Measurements from ENCODE around the gene SLBP. TPM values are rescaled to one million over a fixed set of nuclear protein-coding genes. Genes with fewer than 3 reads are reported as not detected.

Gene SLBP
- 62.7 and 63.1 TPM in 2 replicates for total RNA-seq
- 41.2 and 48.3 TPM in 2 replicates for polyA plus RNA-seq
- 57.1 and 65.0 TPM in 2 replicates for polyA plus RNA-seq (2011; cell fraction: cytosol; rRNA removed)
- 37.7 and 48.4 TPM in 2 replicates for polyA plus RNA-seq (2011; cell fraction: nucleus; rRNA removed)
- 53.0 and 69.2 TPM in 2 replicates for polyA plus RNA-seq (2012)
- 27.3 and 28.7 TPM in 2 replicates for polyA minus RNA-seq
- polyA minus RNA-seq (2011; cell fraction: cytosol; rRNA and poly(A)+ RNA removed) = 42.8 TPM
- polyA minus RNA-seq (2011; cell fraction: nucleus; rRNA and poly(A)+ RNA removed) = 12.9 and 13.2 TPM in 2 replicates
- Bru-seq, nascent RNA = percentile 89 among the genes with signal in this experiment
- percentile 84 among the genes with signal in this experiment for BruChase-seq, experiment 1, labeled RNA remaining after a 6-hour chase
- BruChase-seq, experiment 2, labeled RNA remaining after a 2-hour chase = percentile 88 among the genes with signal in this experiment
- long read RNA-seq, transcript SLBP-206 (8 exons, 1,977 nt) = major isoform, 150 of 188 reads
- long read RNA-seq, partial matches to known transcripts = 20 of 188 reads
- long read RNA-seq, other reads (novel, unspliced or antisense) = 12 of 188 reads

GRCh38 chr4:1712216-1713002 is at the start of gene SLBP:
Gene SLBP, minus strand, starts transcription at chr4:1712319. Its CDS starts 131 bp downstream, at chr4:1712188.
- Histone ChIP-seq H3K9me3 (replicated peaks; ENCODE audit: control insufficient read depth, insufficient read depth, low read length) (no peaks in the 10 kb centered on the region), H3K27ac (ENCODE audit: insufficient read depth, low read depth, low read length) (peak within 1 kb of the TSS; percentile 98), H3K4me3 (replicated peaks in 1 of 3; ENCODE audit: insufficient read depth in 1 of 3, low read depth in 1 of 3, low read length in 3 of 3) (peak within 1 kb of the TSS; percentile 60 to 73 (median 62)), H3K9ac (replicated peaks; ENCODE audit: extremely low read depth, insufficient read depth, low read length) (peak within 1 kb of the TSS; percentile 99), H4K20me1 (replicated peaks; ENCODE audit: control insufficient read depth, extremely low read depth, insufficient read depth, low read length) (no peaks in the 10 kb centered on the region), H3K79me2 (ENCODE audit: control insufficient read depth, insufficient read depth, low read length) (peaks cover 52% of the 10 kb centered on the region), H2AFZ (ENCODE audit: low read depth, low read length) (peak within 1 kb of the TSS; percentile 91), H3K36me3 (ENCODE audit: control insufficient read depth in 2 of 2, extremely low read depth in 1 of 2, insufficient read depth in 2 of 2, low read length in 2 of 2) (peaks cover 0 to 6% of the 10 kb centered on the region in 2 experiments), H3K4me2 (ENCODE audit: insufficient read depth, low read length) (peak within 1 kb of the TSS; percentile 78), H3K27me3 (ENCODE audit: control insufficient read depth in 2 of 2, insufficient read depth in 2 of 2, low read length in 2 of 2) (no peaks in the 10 kb centered on the region), H3K9me1 (replicated peaks; ENCODE audit: control insufficient read depth, extremely low read depth, insufficient read depth, low read length) (no peaks in the 10 kb centered on the region), H3K4me1 (ENCODE audit: control insufficient read depth, extremely low read depth, insufficient read depth, low read length) (peaks cover 16% of the 10 kb centered on the region)
- CTCF ChIA-PET = interaction anchor here (1.0 to 2.2 kb wide), 6 partner anchors 9 to 356 kb away, joined by 3 to 33 read pairs (median 6); partner anchors contain the start of genes TACC3 and TMEM129
- dilution Hi-C loops (cut with MboI; ENCODE audit: extremely low pct_ligation_motif_present, low sequenced_read_pairs) (no loop called here), intact Hi-C loops (cut with micrococcal nuclease) (loop anchor here (1.0 to 2.0 kb wide), 3 partner anchors 9 to 28 kb away; partner anchors contain the start of genes FAM53A, TACC3 and TMEM129)
- FAIRE-seq = peak; percentile 92
- peak; percentile 66 for TF ChIP-seq POLR2A (IDR thresholded peaks at IDR 0.05; ENCODE audit: low read depth, low read length)
- TF ChIP-seq MAX (IDR thresholded peaks at IDR 0.05; ENCODE audit: insufficient read depth, insufficient read length) = peak; percentile 66
- peak; percentile 92 for TF ChIP-seq MYC (IDR thresholded peaks at IDR 0.05; ENCODE audit: low read depth, low read length)
- TF ChIP-seq EZH2 (IDR thresholded peaks at IDR 0.05; ENCODE audit: borderline replicate concordance, low read depth, low read length, severe bottlenecking) = no peak
- no peak for TF ChIP-seq JUN (IDR thresholded peaks at IDR 0.05; ENCODE audit: borderline replicate concordance, insufficient read depth, insufficient read length, low read depth)
- TF ChIP-seq POLR2AphosphoS5 (IDR thresholded peaks at IDR 0.05; ENCODE audit: insufficient read depth, low read depth, low read length) = peak; percentile 70
- no peak for TF ChIP-seq GATA2 (IDR thresholded peaks at IDR 0.05; ENCODE audit: insufficient read depth, insufficient read length, low read depth, low read length)
- TF ChIP-seq FOS (IDR thresholded peaks at IDR 0.05; ENCODE audit: borderline replicate concordance, insufficient read depth, low read length) = no peak
- no peak for TF ChIP-seq CTCF (IDR thresholded peaks at IDR 0.05; ENCODE audit: extremely low read depth in 1 of 2, insufficient read depth in 1 of 2, low read depth in 1 of 2, low read length in 2 of 2)
- no TSS peak for BruUV-seq (replicated peaks)
- POLR2A ChIA-PET = interaction anchor here (0.7 to 1.2 kb wide), 3 partner anchors 8 to 19 kb away, joined by 4 to 8 read pairs (median 5); partner anchors contain the start of genes TACC3 and TMEM129
- peak; percentile 86 for DNase-seq (ENCODE audit: low read depth, low spot score)

Data from endothelial cell of umbilical vein (primary cell).